PC-3 (cell line): ENCODE results near the gene CHIT1. TPM values are rescaled to one million over a fixed set of nuclear protein-coding genes. Genes with fewer than 3 reads are reported as not detected.

Source experiments
- ATAC-seq: fragments of 200-7000 bp; cut with Tn5 transposase; 2 replicates; pipeline ENCODE4 v1.9.1; 2020; ENCODE audit warnings: mild to moderate bottlenecking, moderate library complexity
- BruUV-seq: library from RNA; stranded (reverse); fragments of 400-500 nt; replicated peaks from 2 replicates; lab custom pipeline; 2021; lab: Mats Ljungman, UMichigan
- CTCF ChIA-PET: fragments of 300-600 bp; sonication (Branson Sonifier 250); formaldehyde crosslinking; loops from one replicate; lab custom pipeline; 2022; ENCODE audit warnings: antibody characterized with exemption; lab: Charles Lee
- POLR2A ChIA-PET: fragments of 300-600 bp; sonication (Branson Sonifier 250); formaldehyde crosslinking; loops from one replicate; lab custom pipeline; 2022; ENCODE audit warnings: antibody characterized with exemption; ENCODE audit not compliant: unreplicated experiment; lab: Charles Lee
- DNase-seq: peaks from one replicate; pipeline ENCODE4 v3.0.0-alpha.2; 2015
- H2AFZ ChIP-seq: fragments of 300-600 bp; sonication (generic); 2 replicates; pipeline ENCODE4 v1.6.0; 2016; ENCODE audit warnings: antibody characterized with exemption, low read length
- H3F3A ChIP-seq: fragments of 300-600 bp; sonication (generic); one replicate; pipeline ENCODE4 v1.6.0; 2017; ENCODE audit warnings: antibody characterized with exemption, low read length, control low read depth, mild to moderate bottlenecking; ENCODE audit not compliant: unreplicated experiment
- H3K27ac ChIP-seq: fragments of 300-600 bp; sonication (generic); 2 replicates; pipeline ENCODE4 v1.5.1; 2016; ENCODE audit warnings: mild to moderate bottlenecking, low read length
- H3K27me3 ChIP-seq: fragments of 300-600 bp; sonication (generic); 2 replicates; pipeline ENCODE4 v1.6.1; 2016; ENCODE audit warnings: low read length, mixed read lengths
- H3K36me3 ChIP-seq: fragments of 300-600 bp; sonication (generic); 2 replicates; pipeline ENCODE4 v1.6.1; 2016; ENCODE audit warnings: low read depth, mixed run types, low read length, mixed read lengths
- H3K4me1 ChIP-seq: fragments of 300-600 bp; sonication (generic); 2 replicates; pipeline ENCODE4 v1.5.1; 2016; ENCODE audit warnings: low read length; ENCODE audit not compliant: insufficient read depth
- H3K4me2 ChIP-seq: fragments of 300-600 bp; sonication (generic); 2 replicates; pipeline ENCODE4 v1.6.0; 2016; ENCODE audit warnings: low read length
- H3K4me3 ChIP-seq: fragments of 300-600 bp; sonication (generic); 2 replicates; pipeline ENCODE4 v1.5.1; 2016; ENCODE audit warnings: mild to moderate bottlenecking, low read length, mixed read lengths
- H3K79me2 ChIP-seq: fragments of 300-600 bp; sonication (generic); 2 replicates; pipeline ENCODE4 v1.6.1; 2017; ENCODE audit warnings: low read length, mixed read lengths
- H3K9ac ChIP-seq: fragments of 300-600 bp; sonication (generic); 2 replicates; pipeline ENCODE4 v1.6.0; 2016; ENCODE audit warnings: mild to moderate bottlenecking, low read length
- H3K9me2 ChIP-seq: fragments of 300-600 bp; sonication (generic); replicated peaks from 2 replicates; pipeline ENCODE4 v1.6.1; 2016; ENCODE audit warnings: mixed run types, low read length, mixed read lengths
- H3K9me3 ChIP-seq: fragments of 300-600 bp; sonication (generic); 2 replicates; pipeline ENCODE4 v1.6.1; 2016; ENCODE audit warnings: low read length, mixed read lengths
- H4K20me1 ChIP-seq: fragments of 300-600 bp; sonication (generic); 2 replicates; pipeline ENCODE4 v1.6.1; 2016; ENCODE audit warnings: low read length, mixed read lengths
- EZH2 ChIP-seq: fragments of 300-600 bp; sonication (generic); IDR thresholded peaks from one replicate; pipeline ENCODE4 v1.6.1; 2017; ENCODE audit warnings: antibody characterized with exemption, mild to moderate bottlenecking, low read length; ENCODE audit not compliant: unreplicated experiment
- EZH2phosphoT487 ChIP-seq: fragments of 300-600 bp; sonication (generic); IDR thresholded peaks from 2 replicates; pipeline ENCODE4 v1.6.1; 2018; ENCODE audit warnings: mild to moderate bottlenecking, antibody characterized with exemption, low read length, borderline replicate concordance
- intact Hi-C: fragments of 100-400 bp; cut with micrococcal nuclease; formaldehyde crosslinking; loops from 2 replicates; pipeline ENCODE4 v1.9.0; 2023
- total RNA-seq: library from RNA; depleted of rRNA; stranded (reverse); fragments of >200 nt; gene quantifications from 2 replicates; pipeline ENCODE4 v1.2.3, GENCODE V29; 2014
- TF ChIP-seq, protein P1 (sequence below): fragments of 300-600 bp; sonication (generic); conservative IDR thresholded peaks from 2 replicates; pipeline ENCODE4 v1.5.1; 2017; ENCODE audit warnings: antibody characterized with exemption, low read depth, mild to moderate bottlenecking, low read length

Gene CHIT1
- total RNA-seq, 1 experiment from 2014 or later = not detected

DNA sequence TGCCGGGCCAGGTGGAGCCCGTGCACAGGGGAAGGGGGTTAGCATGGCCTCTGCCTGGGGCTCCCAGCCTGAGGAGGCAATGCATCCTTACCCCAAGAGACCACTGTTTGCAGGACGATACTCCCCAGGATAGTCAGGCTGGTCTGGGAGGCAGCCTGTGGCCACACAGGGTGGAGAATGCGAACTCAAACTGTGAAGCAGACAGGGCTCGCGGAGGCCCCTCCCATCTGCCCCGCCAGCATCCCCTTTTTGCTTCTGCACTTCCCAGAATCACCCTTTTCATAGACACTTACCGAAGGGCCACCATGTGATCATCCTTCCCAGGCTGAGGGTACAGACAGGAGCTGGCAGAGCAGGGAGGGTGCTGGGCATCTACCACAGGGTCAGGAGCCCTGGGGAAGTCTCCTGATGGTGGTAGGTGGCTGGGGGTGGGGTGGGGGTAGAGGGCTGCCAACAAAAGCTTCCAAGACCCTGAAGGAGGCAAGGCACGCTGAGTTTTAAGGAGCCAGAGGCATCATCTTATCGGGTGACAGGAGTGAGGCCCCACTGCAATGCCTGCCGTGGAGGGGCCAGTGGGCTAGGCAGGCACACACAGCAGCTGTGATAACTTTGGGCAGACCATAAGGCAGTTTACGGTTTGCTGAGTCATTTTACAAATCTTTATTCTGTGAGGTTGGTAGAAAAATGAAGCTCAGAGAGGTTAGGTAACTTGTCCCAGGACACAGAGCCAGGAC lies 44.6 kb upstream of the CHIT1 start:
- H3K9me2 ChIP-seq = no peaks in the 10 kb centered on the region
- H4K20me1 ChIP-seq = no peaks in the 10 kb centered on the region
- H3K27me3 ChIP-seq = no peaks in the 10 kb centered on the region
- H3K4me3 ChIP-seq = no peak overlapping the region
- DNase-seq (no peak), ATAC-seq (no peak)
- no peak overlapping the region for H3K9ac ChIP-seq
- H3K4me2 ChIP-seq = peak overlapping the region; percentile 48
- CTCF ChIA-PET = interaction anchor here (0.6 kb wide), 1 partner anchor 390 kb away, joined by 6 read pairs; no protein-coding TSS in a partner anchor
- H3F3A ChIP-seq = no peaks in the 10 kb centered on the region
- no peaks in the 10 kb centered on the region for H3K9me3 ChIP-seq
- H3K79me2 ChIP-seq = no peaks in the 10 kb centered on the region
- POLR2A ChIA-PET = no interaction called here
- no TSS peak for BruUV-seq
- H3K27ac ChIP-seq = no peak overlapping the region
- no peaks in the 10 kb centered on the region for H3K36me3 ChIP-seq
- H3K4me1 ChIP-seq = peaks cover 15% of the 10 kb centered on the region
- TF ChIP-seq, protein P1, sequence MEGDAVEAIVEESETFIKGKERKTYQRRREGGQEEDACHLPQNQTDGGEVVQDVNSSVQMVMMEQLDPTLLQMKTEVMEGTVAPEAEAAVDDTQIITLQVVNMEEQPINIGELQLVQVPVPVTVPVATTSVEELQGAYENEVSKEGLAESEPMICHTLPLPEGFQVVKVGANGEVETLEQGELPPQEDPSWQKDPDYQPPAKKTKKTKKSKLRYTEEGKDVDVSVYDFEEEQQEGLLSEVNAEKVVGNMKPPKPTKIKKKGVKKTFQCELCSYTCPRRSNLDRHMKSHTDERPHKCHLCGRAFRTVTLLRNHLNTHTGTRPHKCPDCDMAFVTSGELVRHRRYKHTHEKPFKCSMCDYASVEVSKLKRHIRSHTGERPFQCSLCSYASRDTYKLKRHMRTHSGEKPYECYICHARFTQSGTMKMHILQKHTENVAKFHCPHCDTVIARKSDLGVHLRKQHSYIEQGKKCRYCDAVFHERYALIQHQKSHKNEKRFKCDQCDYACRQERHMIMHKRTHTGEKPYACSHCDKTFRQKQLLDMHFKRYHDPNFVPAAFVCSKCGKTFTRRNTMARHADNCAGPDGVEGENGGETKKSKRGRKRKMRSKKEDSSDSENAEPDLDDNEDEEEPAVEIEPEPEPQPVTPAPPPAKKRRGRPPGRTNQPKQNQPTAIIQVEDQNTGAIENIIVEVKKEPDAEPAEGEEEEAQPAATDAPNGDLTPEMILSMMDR = no peak
- TF ChIP-seq EZH2 (no peak), EZH2phosphoT487 (no peak)
- intact Hi-C loops = loop anchor here (1.0 kb wide), 3 partner anchors 53 to 213 kb away; no protein-coding TSS in a partner anchor
- peak overlapping the region; percentile 87; the same call in 1 of the 2 replicates for H2AFZ ChIP-seq

DNA sequence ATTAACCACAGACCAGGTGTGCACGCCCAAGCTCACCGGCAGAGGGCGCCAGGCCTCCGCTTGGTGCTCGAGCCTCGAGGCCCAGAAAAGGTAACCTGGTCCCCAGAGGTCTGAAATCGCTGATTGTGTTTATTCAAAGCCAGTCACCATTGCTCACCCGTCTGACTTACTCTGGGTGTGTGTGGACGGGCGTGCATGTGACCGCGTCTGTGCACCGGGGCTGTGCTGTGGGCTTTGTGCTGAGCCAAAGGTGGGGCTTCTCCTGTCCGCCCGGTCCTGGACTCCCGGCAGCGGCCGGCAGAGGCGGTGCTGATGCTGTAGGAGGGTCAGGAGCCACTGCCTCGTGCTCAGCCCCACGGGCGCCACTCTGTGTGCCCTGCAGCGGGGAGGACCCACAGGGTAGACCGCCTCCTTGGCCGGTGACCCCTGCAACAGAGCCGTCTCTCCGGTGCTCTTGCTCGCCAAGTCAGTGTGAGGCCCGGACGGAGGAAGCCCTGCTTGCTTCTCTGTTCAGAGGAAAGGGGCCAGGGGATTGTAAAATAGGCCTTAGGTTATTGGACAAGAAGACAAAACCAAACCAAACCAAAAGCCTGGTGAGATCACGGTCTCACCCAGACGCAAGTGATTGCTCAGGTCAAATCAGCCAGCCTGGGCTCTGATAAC lies 43.9 kb upstream of the CHIT1 start:
- Histone ChIP-seq H4K20me1 (no peaks in the 10 kb centered on the region), H3K4me2 (peak overlapping the region; percentile 48), H3K79me2 (no peaks in the 10 kb centered on the region), H3K9me3 (no peaks in the 10 kb centered on the region), H3K27me3 (no peaks in the 10 kb centered on the region), H3K4me1 (peaks cover 19% of the 10 kb centered on the region), H3K9ac (0 out of 2 replicates have a peak overlapping the region, but pooled peaks have one; percentile 21), H2AFZ (peak overlapping the region; percentile 87), H3K27ac (no peak overlapping the region), H3K4me3 (peak overlapping the region; percentile 33; the same call in 1 of the 2 replicates), H3K9me2 (no peaks in the 10 kb centered on the region), H3K36me3 (no peaks in the 10 kb centered on the region), H3F3A (no peaks in the 10 kb centered on the region)
- intact Hi-C loops = loop anchor here (1.0 kb wide), 3 partner anchors 54 to 214 kb away; no protein-coding TSS in a partner anchor
- BruUV-seq = no TSS peak
- ChIA-PET POLR2A (no interaction called here), CTCF (interaction anchor here (0.6 to 1.0 kb wide), 13 partner anchors 32 to 285 kb away, joined by 3 to 23 read pairs (median 5); partner anchors contain the start of gene BTG2)
- DNase-seq = peak; percentile 98
- ATAC-seq = peak; percentile 90
- TF ChIP-seq, protein P1 = peak; percentile 99
- TF ChIP-seq EZH2phosphoT487 (no peak), EZH2 (no peak)
